ENCODE results near the gene PEPD.

The PEPD gene

GRCh38 chr19:33472226-33472625 lies 49.4 kb downstream of the PEPD start:
- no peak for DNase-seq (ENCODE audit: low read depth)
- no peak overlapping the region for H3K4me3 ChIP-seq (ENCODE audit: control insufficient read depth, low read depth, low read length)
- TF ChIP-seq CTCF (conservative IDR thresholded peaks at IDR 0.05; ENCODE audit: control insufficient read depth, insufficient read depth, low read depth, low read length): no peak

GRCh38 chr19:33471111-33471996 lies 50.2 kb downstream of the PEPD start:
- no peak overlapping the region for H3K4me3 ChIP-seq (ENCODE audit: control insufficient read depth, low read depth, low read length)
- DNase-seq (ENCODE audit: low read depth): no peak
- no peak for TF ChIP-seq CTCF (conservative IDR thresholded peaks at IDR 0.05; ENCODE audit: control insufficient read depth, insufficient read depth, low read depth, low read length)

GRCh38 chr19:33470686-33471085 lies 50.9 kb downstream of the PEPD start:
- H3K4me3 ChIP-seq (ENCODE audit: control insufficient read depth, low read depth, low read length): no peak overlapping the region
- TF ChIP-seq CTCF (conservative IDR thresholded peaks at IDR 0.05; ENCODE audit: control insufficient read depth, insufficient read depth, low read depth, low read length): no peak
- DNase-seq (ENCODE audit: low read depth): no peak

GRCh38 chr19:33470040-33470330 lies 51.6 kb downstream of the PEPD start:
- TF ChIP-seq CTCF (conservative IDR thresholded peaks at IDR 0.05; ENCODE audit: control insufficient read depth, insufficient read depth, low read depth, low read length): no peak
- H3K4me3 ChIP-seq (ENCODE audit: control insufficient read depth, low read depth, low read length): no peak overlapping the region
- no peak for DNase-seq (ENCODE audit: low read depth)

GRCh38 chr19:33469171-33470039 lies 52.2 kb downstream of the PEPD start:
- H3K4me3 ChIP-seq (ENCODE audit: control insufficient read depth, low read depth, low read length): no peak overlapping the region
- TF ChIP-seq CTCF (conservative IDR thresholded peaks at IDR 0.05; ENCODE audit: control insufficient read depth, insufficient read depth, low read depth, low read length): no peak
- no peak for DNase-seq (ENCODE audit: low read depth)

- no peak for TF ChIP-seq CTCF (conservative IDR thresholded peaks at IDR 0.05; ENCODE audit: control insufficient read depth, insufficient read depth, low read depth, low read length)
- no peak for DNase-seq (ENCODE audit: low read depth)
- H3K4me3 ChIP-seq (ENCODE audit: control insufficient read depth, low read depth, low read length): no peak overlapping the region
Observed at GRCh38 chr19:33468361-33469170, 53.0 kb downstream of the PEPD start.
